ENCODE measurements around the gene BAIAP3. TPM values are rescaled to one million over a fixed set of nuclear protein-coding genes. Genes with fewer than 3 reads are reported as not detected.
A peak's percentile ranks its signal among the peaks of the same experiment; 100 is the strongest.

Gene BAIAP3
- polyA plus RNA-seq, 1 donor from 2014 or later: 26.0 TPM

- H3K27me3 Mint-ChIP-seq: no peaks in the 10 kb centered on the region
- H3K36me3 Mint-ChIP-seq: no peaks in the 10 kb centered on the region
- H3K27ac Mint-ChIP-seq: peak within 1 kb of the TSS; percentile 100
- H3K9me3 Mint-ChIP-seq: no peaks in the 10 kb centered on the region
- H3K4me1 Mint-ChIP-seq: peaks cover 20 to 27% (median 23%) of the 10 kb centered on the region in 3 donors
- peak within 1 kb of the TSS; percentile 93 to 100 (median 96) for H3K4me3 Mint-ChIP-seq
These were observed 24.2 kb upstream of the BAIAP3 start, which contains the start of gene UBE2I for GRCh38 chr16:1308977-1309885. Gene UBE2I, plus strand, starts transcription at chr16:1309636. Its CDS starts 4,395 bp downstream, at chr16:1314031.

- Mint-ChIP-seq H3K4me3 (peak overlapping the region; percentile 93 to 100 (median 96)), H3K27me3 (no peaks in the 10 kb centered on the region), H3K9me3 (no peaks in the 10 kb centered on the region), H3K36me3 (no peaks in the 10 kb centered on the region), H3K4me1 (peaks cover 16 to 22% (median 20%) of the 10 kb centered on the region in 3 donors), H3K27ac (peak overlapping the region; percentile 91 to 97 (median 93))
These were observed 23.3 kb upstream of the BAIAP3 start for GRCh38 chr16:1309888-1310831.

- no peaks in the 10 kb centered on the region for H3K27me3 Mint-ChIP-seq
- peak overlapping the region; percentile 93 to 100 (median 96) for H3K4me3 Mint-ChIP-seq
- peaks cover 16 to 21% (median 20%) of the 10 kb centered on the region in 3 donors for H3K4me1 Mint-ChIP-seq
- H3K9me3 Mint-ChIP-seq: no peaks in the 10 kb centered on the region
- H3K36me3 Mint-ChIP-seq: no peaks in the 10 kb centered on the region
- peak overlapping the region; percentile 91 to 97 (median 93) for H3K27ac Mint-ChIP-seq
These were observed 22.6 kb upstream of the BAIAP3 start for GRCh38 chr16:1310832-1311200.

GRCh38 chr16:1311212-1311737, 22.2 kb upstream of the BAIAP3 start:
- Mint-ChIP-seq H3K4me3 (peak overlapping the region; percentile 93 to 100 (median 96)), H3K4me1 (peaks cover 16 to 18% (median 16%) of the 10 kb centered on the region in 3 donors), H3K9me3 (no peaks in the 10 kb centered on the region), H3K27ac (peak overlapping the region; percentile 91 to 97 (median 93)), H3K27me3 (no peaks in the 10 kb centered on the region), H3K36me3 (no peaks in the 10 kb centered on the region)

GRCh38 chr16:1311738-1312466, 21.5 kb upstream of the BAIAP3 start:
- H3K27ac Mint-ChIP-seq: peak overlapping the region in 2 of 3 donors; percentile 93 to 97
- H3K4me3 Mint-ChIP-seq: peak overlapping the region; percentile 57 to 100 (median 95)
- H3K9me3 Mint-ChIP-seq: no peaks in the 10 kb centered on the region
- peaks cover 14 to 16% (median 16%) of the 10 kb centered on the region in 3 donors for H3K4me1 Mint-ChIP-seq
- H3K36me3 Mint-ChIP-seq: no peaks in the 10 kb centered on the region
- no peaks in the 10 kb centered on the region for H3K27me3 Mint-ChIP-seq

- peak overlapping the region; percentile 41 to 86 (median 66) for H3K4me3 Mint-ChIP-seq
- H3K4me1 Mint-ChIP-seq: peaks cover 14 to 16% (median 15%) of the 10 kb centered on the region in 3 donors
- H3K27me3 Mint-ChIP-seq: no peaks in the 10 kb centered on the region
- H3K27ac Mint-ChIP-seq: peak overlapping the region in 2 of 3 donors; percentile 59 to 93
- H3K9me3 Mint-ChIP-seq: no peaks in the 10 kb centered on the region
- no peaks in the 10 kb centered on the region for H3K36me3 Mint-ChIP-seq
These were observed 21.0 kb upstream of the BAIAP3 start for GRCh38 chr16:1312467-1312816.

DNA sequence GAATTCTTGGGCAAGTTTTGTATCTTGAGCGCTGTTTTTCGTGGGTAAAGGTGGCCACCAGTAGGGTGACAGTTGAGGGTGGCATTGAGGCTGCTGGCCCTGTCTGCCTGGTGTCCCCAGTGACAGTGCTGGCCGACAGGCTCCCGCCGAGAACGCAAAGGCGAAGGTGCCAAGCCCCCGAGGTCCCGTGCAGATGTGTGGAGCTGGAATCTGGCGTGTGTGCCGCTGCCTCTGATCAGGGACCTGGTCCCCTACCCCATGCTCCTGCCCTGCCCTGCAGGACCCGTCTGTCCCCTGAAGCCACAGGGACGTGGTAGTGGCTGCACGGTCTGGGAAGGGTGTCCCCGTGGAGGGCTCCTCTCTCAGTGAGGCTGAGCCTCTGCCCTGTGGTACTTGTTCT, 20.5 kb upstream of the BAIAP3 start:
- peak overlapping the region; percentile 59 to 93 (median 81) for H3K27ac Mint-ChIP-seq
- no peaks in the 10 kb centered on the region for H3K27me3 Mint-ChIP-seq
- H3K4me3 Mint-ChIP-seq: peak overlapping the region in 3 of 4 donors; percentile 23 to 86 (median 76)
- no peaks in the 10 kb centered on the region for H3K36me3 Mint-ChIP-seq
- H3K9me3 Mint-ChIP-seq: no peaks in the 10 kb centered on the region
- peaks cover 13 to 16% (median 14%) of the 10 kb centered on the region in 3 donors for H3K4me1 Mint-ChIP-seq

DNA sequence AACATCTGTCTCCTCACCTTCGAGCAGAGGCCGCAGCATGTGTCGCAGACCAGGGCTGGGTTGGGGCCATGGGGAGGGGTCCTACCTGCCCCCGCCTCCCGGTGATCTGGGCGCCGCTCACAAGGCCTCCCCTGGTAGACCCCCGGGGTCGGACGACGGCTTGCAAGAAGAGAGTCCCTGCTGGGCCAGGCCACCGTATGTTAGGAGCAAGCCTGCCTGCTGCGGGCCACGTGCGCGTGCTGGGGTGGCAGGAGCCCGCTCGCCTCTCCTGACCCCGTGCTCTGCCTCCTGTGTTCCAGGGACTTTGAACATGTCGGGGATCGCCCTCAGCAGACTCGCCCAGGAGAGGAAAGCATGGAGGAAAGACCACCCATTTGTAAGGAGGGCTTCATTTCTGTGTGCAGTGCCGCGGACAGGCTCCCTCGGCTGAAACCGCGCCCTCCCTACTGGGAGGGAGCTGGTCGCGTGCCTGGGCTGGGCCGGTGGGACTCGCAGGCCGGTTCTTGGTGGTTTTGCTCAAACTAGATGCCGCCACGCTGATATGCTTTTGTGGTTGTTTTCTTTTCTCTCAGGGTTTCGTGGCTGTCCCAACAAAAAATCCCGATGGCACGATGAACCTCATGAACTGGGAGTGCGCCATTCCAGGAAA, 19.6 kb upstream of the BAIAP3 start:
- Mint-ChIP-seq H3K36me3 (peaks cover 2% of the 10 kb centered on the region), H3K27me3 (no peaks in the 10 kb centered on the region), H3K9me3 (no peaks in the 10 kb centered on the region), H3K4me1 (peaks cover 13 to 16% (median 14%) of the 10 kb centered on the region in 3 donors), H3K4me3 (peak overlapping the region in 1 of 4 donors; percentile 68), H3K27ac (peak overlapping the region in 1 of 3 donors; percentile 23)

GRCh38 chr16:1314399-1315068, 18.9 kb upstream of the BAIAP3 start:
- Mint-ChIP-seq H3K4me3 (peak overlapping the region in 2 of 4 donors; percentile 68), H3K4me1 (peaks cover 13 to 16% (median 14%) of the 10 kb centered on the region in 3 donors), H3K36me3 (peaks cover 2% of the 10 kb centered on the region), H3K27me3 (no peaks in the 10 kb centered on the region), H3K27ac (peak overlapping the region in 2 of 3 donors; percentile 46 to 60), H3K9me3 (no peaks in the 10 kb centered on the region)

DNA sequence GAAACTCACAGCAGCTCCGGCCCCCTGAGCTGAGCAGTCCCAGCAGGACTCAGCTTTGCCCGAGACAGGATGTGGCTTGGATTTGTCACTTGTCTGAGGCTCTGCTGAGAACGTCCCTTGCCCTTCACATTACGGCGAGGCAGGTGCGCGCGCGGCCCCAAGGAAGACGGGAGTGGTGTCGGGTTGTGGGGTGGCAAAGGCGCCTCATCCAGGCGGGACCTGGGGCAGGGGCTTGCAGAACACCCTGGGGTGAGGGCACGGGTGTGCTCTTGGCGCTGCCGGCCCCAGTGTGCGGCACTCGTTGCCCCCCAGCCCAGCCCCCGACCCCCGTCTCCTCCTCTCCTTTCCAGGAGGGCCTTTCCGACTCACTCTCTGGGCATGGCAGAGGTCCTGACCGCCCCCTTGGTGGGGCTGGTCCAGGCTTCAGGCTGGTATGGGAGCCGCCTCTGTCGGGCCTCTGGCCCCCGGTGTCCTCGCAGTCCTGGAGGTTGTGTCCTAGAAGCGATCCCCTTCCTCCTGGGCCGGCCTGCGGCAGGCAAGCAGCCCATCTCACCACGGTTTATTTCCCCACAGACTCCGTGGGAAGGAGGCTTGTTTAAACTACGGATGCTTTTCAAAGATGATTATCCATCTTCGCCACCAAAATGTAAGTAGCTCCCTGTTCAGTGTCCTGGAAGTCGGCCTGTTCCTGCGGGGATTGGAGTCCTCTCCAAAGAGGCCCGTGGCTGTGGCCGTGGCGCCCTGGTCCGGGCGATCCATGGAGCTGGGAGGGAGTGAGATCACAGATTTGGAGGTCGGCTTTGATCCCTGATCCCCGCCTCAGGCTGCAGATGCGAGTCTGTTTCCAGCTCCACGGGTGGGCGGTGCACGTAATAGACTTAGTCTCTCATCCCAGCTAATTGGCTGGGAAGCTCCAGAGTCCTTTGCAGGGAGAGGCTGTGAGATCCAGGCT, 18.1 kb upstream of the BAIAP3 start:
- peaks cover 2% of the 10 kb centered on the region for H3K36me3 Mint-ChIP-seq
- H3K4me3 Mint-ChIP-seq: peak overlapping the region in 1 of 4 donors; percentile 12
- H3K4me1 Mint-ChIP-seq: peaks cover 10 to 16% (median 12%) of the 10 kb centered on the region in 3 donors
- H3K27me3 Mint-ChIP-seq: no peaks in the 10 kb centered on the region
- peak overlapping the region in 1 of 3 donors; percentile 60 for H3K27ac Mint-ChIP-seq
- H3K9me3 Mint-ChIP-seq: no peaks in the 10 kb centered on the region

- Mint-ChIP-seq H3K27me3 (no peaks in the 10 kb centered on the region), H3K4me3 (peak overlapping the region in 1 of 4 donors; percentile 63), H3K9me3 (no peaks in the 10 kb centered on the region), H3K36me3 (peaks cover 2% of the 10 kb centered on the region), H3K27ac (peak overlapping the region in 1 of 3 donors; percentile 60), H3K4me1 (peaks cover 5 to 9% (median 9%) of the 10 kb centered on the region in 3 donors)
These were observed 17.4 kb upstream of the BAIAP3 start for GRCh38 chr16:1316033-1316405.
